HepG2 (cell line): ENCODE measurements around the gene HOXD4. TPM values are rescaled to one million over a fixed set of nuclear protein-coding genes. Genes with fewer than 3 reads are reported as not detected.
A peak's percentile ranks its signal among the peaks of the same experiment; 100 is the strongest.

Source experiments
- CC2D1A ChIP-seq: sonication (generic); formaldehyde crosslinking; IDR thresholded peaks from 2 replicates; pipeline ENCODE4 v1.8.1; 2023; ENCODE audit warnings: mild to moderate bottlenecking, missing genetic modification reagents
- CREB3 ChIP-seq: sonication (generic); formaldehyde crosslinking; IDR thresholded peaks from 2 replicates; pipeline ENCODE4 v1.5.0; 2020; ENCODE audit warnings: missing genetic modification reagents
- MED1 ChIP-seq: sonication (generic); formaldehyde crosslinking; IDR thresholded peaks from 2 replicates; pipeline ENCODE4 v1.4.0; 2020; ENCODE audit warnings: missing genetic modification reagents
- PAWR ChIP-seq: sonication (generic); formaldehyde crosslinking; IDR thresholded peaks from 2 replicates; pipeline ENCODE4 v1.4.0; 2020; ENCODE audit warnings: missing genetic modification reagents, mild to moderate bottlenecking, borderline replicate concordance
- PCBP1 ChIP-seq: fragments of 200-400 bp; formaldehyde crosslinking; IDR thresholded peaks from 2 replicates; pipeline ENCODE4 v1.6.1; 2017; ENCODE audit warnings: mild to moderate bottlenecking, low read depth, low read length, borderline replicate concordance
- PRDM10 ChIP-seq: sonication (generic); formaldehyde crosslinking; IDR thresholded peaks from 2 replicates; pipeline ENCODE4 v1.4.0; 2020; ENCODE audit warnings: low read depth, missing genetic modification reagents
- RNF2 ChIP-seq: fragments of 450-650 bp; conservative IDR thresholded peaks from 2 replicates; pipeline ENCODE4 v1.6.1; 2016; ENCODE audit warnings: low read depth
- SP1 ChIP-seq, 2 experiments: fragments of 450-650 bp in 1 of 2; sonication (generic) in 1 of 2; formaldehyde crosslinking in 1 of 2; IDR thresholded peaks; 2 replicates each; pipeline versions ENCODE4 v1.4.0 to v1.6.1; 2016 to 2020; ENCODE audit warnings: missing genetic modification reagents in 1 of 2
- SRF ChIP-seq: IDR thresholded peaks from 2 replicates; pipeline ENCODE4 v1.6.1; 2011; ENCODE audit warnings: mild to moderate bottlenecking, low read depth, low read length, moderate library complexity
- ZNF251 ChIP-seq: sonication (generic); formaldehyde crosslinking; IDR thresholded peaks from 2 replicates; pipeline ENCODE4 v1.9.0; 2021; ENCODE audit warnings: mild to moderate bottlenecking, missing genetic modification reagents
- ZNF549 ChIP-seq: sonication (generic); formaldehyde crosslinking; IDR thresholded peaks from 2 replicates; pipeline ENCODE4 v1.5.0; 2020; ENCODE audit warnings: missing genetic modification reagents
- ZNF740 ChIP-seq: sonication (generic); formaldehyde crosslinking; IDR thresholded peaks from 2 replicates; pipeline ENCODE4 v1.4.0; 2020; ENCODE audit warnings: missing genetic modification reagents
- ZNF772 ChIP-seq: sonication (generic); formaldehyde crosslinking; IDR thresholded peaks from 2 replicates; pipeline ENCODE4 v1.5.0; 2020; ENCODE audit warnings: mild to moderate bottlenecking, missing genetic modification reagents
- ZNF792 ChIP-seq: IDR thresholded peaks from 2 replicates; pipeline ENCODE4 v1.6.1; 2016
- ZNF891 ChIP-seq: sonication (generic); formaldehyde crosslinking; IDR thresholded peaks from 2 replicates; pipeline ENCODE4 v1.5.0; 2020; ENCODE audit warnings: mild to moderate bottlenecking, missing genetic modification reagents
- ZXDC ChIP-seq: sonication (generic); formaldehyde crosslinking; IDR thresholded peaks from 2 replicates; pipeline ENCODE4 v1.5.0; 2020; ENCODE audit warnings: mild to moderate bottlenecking, missing genetic modification reagents
- polyA plus RNA-seq, 8 experiments: library from polyadenylated mRNA; depleted of rRNA in 3 of 8; stranded (reverse) in 7 of 8; unstranded in 1 of 8; fragments of >200 nt; fragmentation: Illumina TruSeq in 4 of 8; extraction: Trizol in 4 of 8; gene quantifications; 2 replicates each; pipeline versions ENCODE4 v1.2.1 to v1.2.3, GENCODE V29; 2011 to 2016; ENCODE audit warnings: low read depth in 4 of 8, missing spikeins in 1 of 8, mixed read lengths in 1 of 8; ENCODE audit not compliant: insufficient read depth in 1 of 8
- total RNA-seq, 5 experiments: library from RNA; depleted of rRNA; stranded (reverse); fragments of >200 nt; fragmentation: Illumina TruSeq; extraction: Trizol; gene quantifications; 2 replicates each; pipeline ENCODE4 v1.2.3, GENCODE V29; 2016; ENCODE audit warnings: low read depth in 1 of 5
- TF ChIP-seq, protein P1 (sequence below): IDR thresholded peaks from 2 replicates; pipeline ENCODE4 v1.6.1; 2016; ENCODE audit warnings: low read depth, borderline replicate concordance
- TF ChIP-seq, protein P2 (sequence below): sonication (generic); formaldehyde crosslinking; IDR thresholded peaks from 2 replicates; pipeline ENCODE4 v1.8.1; 2023; ENCODE audit warnings: mild to moderate bottlenecking, missing genetic modification reagents
- TF ChIP-seq, protein P3 (sequence below): sonication (generic); formaldehyde crosslinking; IDR thresholded peaks from 2 replicates; pipeline ENCODE4 v1.5.0; 2020; ENCODE audit warnings: missing genetic modification reagents

HOXD4 gene
- total and polyA plus RNA-seq, 2 of the 13 experiments (the other 11 are each of a cell fraction or from before 2014, with no cell fraction given): not detected

DNA sequence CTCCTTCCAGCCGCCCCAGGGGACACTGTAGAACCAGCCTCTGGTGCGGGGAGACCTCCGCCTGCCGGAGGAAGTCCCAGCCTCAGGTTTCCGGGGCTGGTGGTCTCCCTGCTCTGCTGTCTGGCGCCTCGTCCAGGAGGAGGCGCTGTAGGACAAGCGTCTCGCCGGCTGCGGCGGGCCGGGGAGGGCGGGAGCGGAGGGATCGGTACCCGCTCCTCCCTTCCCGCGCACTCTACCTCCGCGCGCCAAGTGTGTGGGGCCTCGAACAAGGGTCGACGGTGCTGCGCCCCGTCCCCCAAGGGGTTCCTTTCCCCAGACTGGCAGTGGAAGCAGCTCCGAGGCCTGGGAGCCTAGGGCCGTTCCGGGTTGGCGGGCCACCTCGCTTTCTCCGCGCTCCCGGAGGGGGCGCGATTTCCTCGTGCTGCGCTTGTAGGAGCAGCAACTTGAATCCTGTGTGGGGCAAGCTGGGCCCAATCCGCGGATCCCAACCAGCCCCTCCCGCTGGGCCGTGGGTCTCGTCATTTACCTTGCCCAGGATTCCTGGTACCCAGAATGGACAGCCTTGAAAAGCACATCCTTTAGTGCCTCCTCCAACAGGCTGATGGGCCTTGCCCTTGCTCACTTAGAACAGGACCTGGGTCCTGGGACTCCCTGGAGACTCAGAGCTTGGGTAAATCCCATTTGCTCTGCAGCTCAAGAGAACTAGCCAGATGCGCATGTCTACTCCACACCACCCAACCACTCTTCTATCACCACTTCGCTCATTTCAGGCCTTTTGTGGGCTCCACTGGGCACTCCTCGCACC is 10.6 kb upstream of the HOXD4 start (continued):
- TF ChIP-seq PAWR (CRISPR knock-in tag): no peak
- peak; percentile 93 for TF ChIP-seq ZNF772 (CRISPR knock-in tag)
- peak; percentile 94 for TF ChIP-seq RNF2
- TF ChIP-seq MED1 (CRISPR knock-in tag): 0 out of 2 replicates have a peak, but pooled peaks have one; percentile 14
- TF ChIP-seq SRF: 0 out of 2 replicates have a peak, but pooled peaks have one; percentile 6
- TF ChIP-seq, protein P1, sequence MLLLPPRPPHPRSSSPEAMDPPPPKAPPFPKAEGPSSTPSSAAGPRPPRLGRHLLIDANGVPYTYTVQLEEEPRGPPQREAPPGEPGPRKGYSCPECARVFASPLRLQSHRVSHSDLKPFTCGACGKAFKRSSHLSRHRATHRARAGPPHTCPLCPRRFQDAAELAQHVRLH: peak; percentile 76; the same call in 1 of the 2 replicates
- TF ChIP-seq, protein P2, sequence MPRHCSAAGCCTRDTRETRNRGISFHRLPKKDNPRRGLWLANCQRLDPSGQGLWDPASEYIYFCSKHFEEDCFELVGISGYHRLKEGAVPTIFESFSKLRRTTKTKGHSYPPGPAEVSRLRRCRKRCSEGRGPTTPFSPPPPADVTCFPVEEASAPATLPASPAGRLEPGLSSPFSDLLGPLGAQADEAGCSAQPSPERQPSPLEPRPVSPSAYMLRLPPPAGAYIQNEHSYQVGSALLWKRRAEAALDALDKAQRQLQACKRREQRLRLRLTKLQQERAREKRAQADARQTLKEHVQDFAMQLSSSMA (CRISPR knock-in tag): peak; percentile 86; the same call in 1 of the 2 replicates
- TF ChIP-seq CC2D1A: no peak
- no peak for TF ChIP-seq SP1 (IDR thresholded peaks at IDR 0.05)
- 0 out of 2 replicates have a peak, but pooled peaks have one; percentile 17 for TF ChIP-seq SP1 (CRISPR knock-in tag; IDR thresholded peaks at IDR 0.05)
- TF ChIP-seq ZNF549: no peak
- 0 out of 2 replicates have a peak, but pooled peaks have one; percentile 70 for TF ChIP-seq PCBP1
- no peak; the same call in 1 of the 2 replicates for TF ChIP-seq ZNF792
- TF ChIP-seq ZNF251 (CRISPR knock-in tag): no peak
- peak; percentile 97 for TF ChIP-seq ZNF891 (CRISPR knock-in tag)
- TF ChIP-seq, protein P3, sequence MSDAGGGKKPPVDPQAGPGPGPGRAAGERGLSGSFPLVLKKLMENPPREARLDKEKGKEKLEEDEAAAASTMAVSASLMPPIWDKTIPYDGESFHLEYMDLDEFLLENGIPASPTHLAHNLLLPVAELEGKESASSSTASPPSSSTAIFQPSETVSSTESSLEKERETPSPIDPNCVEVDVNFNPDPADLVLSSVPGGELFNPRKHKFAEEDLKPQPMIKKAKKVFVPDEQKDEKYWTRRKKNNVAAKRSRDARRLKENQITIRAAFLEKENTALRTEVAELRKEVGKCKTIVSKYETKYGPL (CRISPR knock-in tag): no peak
- no peak for TF ChIP-seq ZXDC (CRISPR knock-in tag)
- TF ChIP-seq ZNF740 (CRISPR knock-in tag): no peak; the same call in 1 of the 2 replicates
- TF ChIP-seq PRDM10 (CRISPR knock-in tag): no peak
- TF ChIP-seq CREB3: no peak
